ENCODE measurements around the gene WDR48. TPM values are rescaled to one million over a fixed set of nuclear protein-coding genes. Genes with fewer than 3 reads are reported as not detected.

WDR48 gene
- total and polyA plus RNA-seq, 9 of the 15 experiments (the other 6 are each of a cell fraction or from before 2014, with no cell fraction given): 26.6 to 70.6 (median 48.0) TPM

DNA sequence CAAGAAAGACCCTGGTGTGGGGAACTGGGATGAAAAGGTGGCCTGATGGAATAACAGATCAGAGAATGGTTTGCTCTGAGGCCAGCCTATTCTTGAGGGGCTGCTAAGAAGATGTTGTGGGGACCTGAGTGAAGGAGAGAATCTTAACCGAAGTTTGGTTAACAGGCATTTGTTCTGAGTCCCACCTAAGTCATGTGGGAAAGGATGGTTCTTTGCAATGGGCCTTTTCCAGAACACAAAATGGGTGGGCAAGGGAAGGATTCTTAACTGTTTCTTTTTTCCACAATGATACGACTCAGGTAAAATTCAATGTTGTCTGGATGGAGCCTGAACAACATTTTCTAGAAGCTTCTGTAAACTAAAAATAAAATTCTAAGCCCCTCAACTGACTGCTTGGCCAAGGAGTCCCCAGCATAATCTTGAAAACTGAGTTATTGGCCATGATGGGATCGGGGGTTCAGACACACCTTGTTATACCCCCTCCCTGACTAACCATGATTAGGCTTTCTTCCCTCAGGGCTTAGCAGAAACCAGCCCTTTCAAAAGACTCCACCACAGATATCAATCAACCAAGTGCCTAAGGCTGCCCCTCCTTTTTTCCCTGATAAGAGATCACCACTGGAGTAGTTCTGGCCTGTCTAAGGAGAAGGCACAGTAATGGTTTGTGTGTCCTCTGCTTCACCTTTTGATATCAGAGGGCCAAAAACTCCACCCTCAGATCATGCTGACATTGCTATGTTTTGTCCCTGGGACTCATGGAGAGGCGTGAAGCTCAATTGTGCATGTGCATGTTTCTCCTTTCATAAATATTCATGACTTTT lies 30.1 kb upstream of the WDR48 start (continued):
- TF ChIP-seq, protein P1, sequence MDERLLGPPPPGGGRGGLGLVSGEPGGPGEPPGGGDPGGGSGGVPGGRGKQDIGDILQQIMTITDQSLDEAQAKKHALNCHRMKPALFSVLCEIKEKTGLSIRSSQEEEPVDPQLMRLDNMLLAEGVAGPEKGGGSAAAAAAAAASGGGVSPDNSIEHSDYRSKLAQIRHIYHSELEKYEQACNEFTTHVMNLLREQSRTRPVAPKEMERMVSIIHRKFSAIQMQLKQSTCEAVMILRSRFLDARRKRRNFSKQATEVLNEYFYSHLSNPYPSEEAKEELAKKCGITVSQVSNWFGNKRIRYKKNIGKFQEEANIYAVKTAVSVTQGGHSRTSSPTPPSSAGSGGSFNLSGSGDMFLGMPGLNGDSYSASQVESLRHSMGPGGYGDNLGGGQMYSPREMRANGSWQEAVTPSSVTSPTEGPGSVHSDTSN (CRISPR knock-in tag; IDR thresholded peaks at IDR 0.05; ENCODE audit: low read depth): no peak
- TF ChIP-seq, protein P1 (tag; conservative IDR thresholded peaks at IDR 0.05; ENCODE audit: low read depth): peak; percentile 92
- no peak for TF ChIP-seq ERF (CRISPR knock-in tag; IDR thresholded peaks at IDR 0.05)
- TF ChIP-seq BRD9 (IDR thresholded peaks at IDR 0.05; ENCODE audit: low read depth, partially characterized antibody): no peak
- no peak for TF ChIP-seq NELFE (IDR thresholded peaks at IDR 0.05; ENCODE audit: insufficient read depth, insufficient read length)
- no peak for TF ChIP-seq GABPB1 (CRISPR knock-in tag; IDR thresholded peaks at IDR 0.05)
- TF ChIP-seq, protein P2, sequence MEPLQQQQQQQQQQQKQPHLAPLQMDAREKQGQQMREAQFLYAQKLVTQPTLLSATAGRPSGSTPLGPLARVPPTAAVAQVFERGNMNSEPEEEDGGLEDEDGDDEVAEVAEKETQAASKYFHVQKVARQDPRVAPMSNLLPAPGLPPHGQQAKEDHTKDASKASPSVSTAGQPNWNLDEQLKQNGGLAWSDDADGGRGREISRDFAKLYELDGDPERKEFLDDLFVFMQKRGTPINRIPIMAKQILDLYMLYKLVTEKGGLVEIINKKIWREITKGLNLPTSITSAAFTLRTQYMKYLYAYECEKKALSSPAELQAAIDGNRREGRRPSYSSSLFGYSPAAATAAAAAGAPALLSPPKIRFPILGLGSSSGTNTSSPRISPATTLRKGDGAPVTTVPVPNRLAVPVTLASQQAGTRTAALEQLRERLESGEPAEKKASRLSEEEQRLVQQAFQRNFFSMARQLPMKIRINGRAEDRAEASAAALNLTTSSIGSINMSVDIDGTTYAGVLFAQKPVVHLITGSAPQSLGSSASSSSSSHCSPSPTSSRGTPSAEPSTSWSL (CRISPR knock-in tag; IDR thresholded peaks at IDR 0.05; ENCODE audit: borderline replicate concordance): no peak
- no peak for TF ChIP-seq FOS (IDR thresholded peaks at IDR 0.05; ENCODE audit: extremely low read depth, insufficient read length)
- TF ChIP-seq RBBP5 (IDR thresholded peaks at IDR 0.05; ENCODE audit: borderline replicate concordance, insufficient read depth, low read length, poor library complexity, severe bottlenecking): peak; percentile 42
- TF ChIP-seq, protein P3, sequence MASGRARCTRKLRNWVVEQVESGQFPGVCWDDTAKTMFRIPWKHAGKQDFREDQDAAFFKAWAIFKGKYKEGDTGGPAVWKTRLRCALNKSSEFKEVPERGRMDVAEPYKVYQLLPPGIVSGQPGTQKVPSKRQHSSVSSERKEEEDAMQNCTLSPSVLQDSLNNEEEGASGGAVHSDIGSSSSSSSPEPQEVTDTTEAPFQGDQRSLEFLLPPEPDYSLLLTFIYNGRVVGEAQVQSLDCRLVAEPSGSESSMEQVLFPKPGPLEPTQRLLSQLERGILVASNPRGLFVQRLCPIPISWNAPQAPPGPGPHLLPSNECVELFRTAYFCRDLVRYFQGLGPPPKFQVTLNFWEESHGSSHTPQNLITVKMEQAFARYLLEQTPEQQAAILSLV (tag; IDR thresholded peaks at IDR 0.05): no peak
- TF ChIP-seq, protein P4, sequence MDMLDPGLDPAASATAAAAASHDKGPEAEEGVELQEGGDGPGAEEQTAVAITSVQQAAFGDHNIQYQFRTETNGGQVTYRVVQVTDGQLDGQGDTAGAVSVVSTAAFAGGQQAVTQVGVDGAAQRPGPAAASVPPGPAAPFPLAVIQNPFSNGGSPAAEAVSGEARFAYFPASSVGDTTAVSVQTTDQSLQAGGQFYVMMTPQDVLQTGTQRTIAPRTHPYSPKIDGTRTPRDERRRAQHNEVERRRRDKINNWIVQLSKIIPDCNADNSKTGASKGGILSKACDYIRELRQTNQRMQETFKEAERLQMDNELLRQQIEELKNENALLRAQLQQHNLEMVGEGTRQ (CRISPR knock-in tag; IDR thresholded peaks at IDR 0.05): no peak
- no peak for TF ChIP-seq ILF3 (IDR thresholded peaks at IDR 0.05; ENCODE audit: borderline replicate concordance)
- no peak for TF ChIP-seq ZNF3 (CRISPR knock-in tag; IDR thresholded peaks at IDR 0.05)
- TF ChIP-seq FOSL1 (tag; conservative IDR thresholded peaks at IDR 0.05): 0 out of 2 replicates have a peak, but pooled peaks have one; percentile 19
- TF ChIP-seq FOXJ3 (CRISPR knock-in tag; IDR thresholded peaks at IDR 0.05): no peak
- TF ChIP-seq ZNF507 (tag; conservative IDR thresholded peaks at IDR 0.05): no peak
- no peak for TF ChIP-seq RB1 (IDR thresholded peaks at IDR 0.05; ENCODE audit: low read depth)
- no peak for TF ChIP-seq PTBP1 (IDR thresholded peaks at IDR 0.05; ENCODE audit: low read depth, low read length)
- no peak for TF ChIP-seq DACH1 (IDR thresholded peaks at IDR 0.05; ENCODE audit: partially characterized antibody)
- TF ChIP-seq, protein P5, sequence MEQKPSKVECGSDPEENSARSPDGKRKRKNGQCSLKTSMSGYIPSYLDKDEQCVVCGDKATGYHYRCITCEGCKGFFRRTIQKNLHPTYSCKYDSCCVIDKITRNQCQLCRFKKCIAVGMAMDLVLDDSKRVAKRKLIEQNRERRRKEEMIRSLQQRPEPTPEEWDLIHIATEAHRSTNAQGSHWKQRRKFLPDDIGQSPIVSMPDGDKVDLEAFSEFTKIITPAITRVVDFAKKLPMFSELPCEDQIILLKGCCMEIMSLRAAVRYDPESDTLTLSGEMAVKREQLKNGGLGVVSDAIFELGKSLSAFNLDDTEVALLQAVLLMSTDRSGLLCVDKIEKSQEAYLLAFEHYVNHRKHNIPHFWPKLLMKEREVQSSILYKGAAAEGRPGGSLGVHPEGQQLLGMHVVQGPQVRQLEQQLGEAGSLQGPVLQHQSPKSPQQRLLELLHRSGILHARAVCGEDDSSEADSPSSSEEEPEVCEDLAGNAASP (IDR thresholded peaks at IDR 0.05): no peak
